ENCODE data around the gene TICAM1. TPM values are rescaled to one million over a fixed set of nuclear protein-coding genes. Genes with fewer than 3 reads are reported as not detected.

The TICAM1 gene
- total and polyA plus RNA-seq, 2 of the 8 experiments (the other 6 are each of a cell fraction or from before 2014, with no cell fraction given), result 0.41 to 0.65 TPM

DNA sequence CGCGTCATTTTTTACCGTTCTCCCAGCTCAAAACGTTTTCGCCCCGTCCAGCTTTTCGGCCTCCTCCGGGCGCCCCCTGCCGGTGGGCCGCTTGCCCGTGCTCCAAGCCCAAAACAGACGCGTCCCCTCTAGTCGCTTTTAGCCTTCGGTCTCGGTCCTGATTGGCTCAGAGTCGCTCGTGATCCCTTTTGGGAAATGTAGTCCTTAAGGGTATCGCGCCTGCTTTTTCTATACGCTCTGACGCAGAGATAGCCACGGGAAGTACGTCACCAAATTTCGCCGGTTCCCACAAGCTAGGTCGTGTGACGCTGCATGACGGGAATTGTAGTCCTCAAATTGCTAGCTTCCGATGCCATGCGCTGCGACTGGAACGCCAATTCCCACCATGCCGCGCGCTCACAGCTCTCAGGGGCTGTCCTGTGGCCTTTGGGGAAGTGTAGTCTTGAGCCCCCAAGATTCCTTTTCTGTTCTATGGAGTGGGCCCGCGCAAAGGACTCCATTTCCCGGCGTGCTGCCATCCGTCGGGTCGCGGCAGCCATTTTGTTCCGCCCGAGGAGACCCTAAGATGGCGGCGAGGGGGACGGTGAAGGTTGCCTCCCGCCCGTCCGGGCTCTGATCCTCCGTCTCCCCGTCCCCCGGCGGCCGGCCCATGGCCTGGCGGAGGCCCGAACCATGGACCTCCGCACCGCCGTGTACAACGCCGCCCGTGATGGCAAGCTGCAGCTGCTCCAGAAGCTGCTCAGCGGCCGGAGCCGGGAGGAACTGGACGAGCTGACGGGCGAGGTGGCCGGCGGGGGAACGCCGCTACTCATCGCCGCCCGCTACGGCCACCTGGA is 40.1 kb downstream of the TICAM1 start, which contains the start of gene FEM1A (continued):
- TF ChIP-seq YY1 (IDR thresholded peaks at IDR 0.05; ENCODE audit: low read depth, low read length) (peak; percentile 100), CHD1 (IDR thresholded peaks at IDR 0.05; ENCODE audit: low read depth, low read length) (no peak), KDM5A (IDR thresholded peaks at IDR 0.05; ENCODE audit: low read length) (peak; percentile 98), TBP (IDR thresholded peaks at IDR 0.05; ENCODE audit: low read depth, low read length) (peak; percentile 75), SRF (IDR thresholded peaks at IDR 0.05; ENCODE audit: low read depth, low read length) (peak; percentile 44; the same call in 1 of the 2 replicates), ZNF274 (IDR thresholded peaks at IDR 0.05; ENCODE audit: borderline replicate concordance, extremely low read depth, low read length) (no peak), TEAD4 (IDR thresholded peaks at IDR 0.05; ENCODE audit: low read depth, low read length) (peak; percentile 83; the same call in 1 of the 2 replicates), POLR2A (IDR thresholded peaks at IDR 0.05; ENCODE audit: control extremely low read depth in 1 of 2, low read depth in 2 of 2, low read length in 2 of 2) (peak; percentile 73 to 82)
- TF ChIP-seq, protein P1, sequence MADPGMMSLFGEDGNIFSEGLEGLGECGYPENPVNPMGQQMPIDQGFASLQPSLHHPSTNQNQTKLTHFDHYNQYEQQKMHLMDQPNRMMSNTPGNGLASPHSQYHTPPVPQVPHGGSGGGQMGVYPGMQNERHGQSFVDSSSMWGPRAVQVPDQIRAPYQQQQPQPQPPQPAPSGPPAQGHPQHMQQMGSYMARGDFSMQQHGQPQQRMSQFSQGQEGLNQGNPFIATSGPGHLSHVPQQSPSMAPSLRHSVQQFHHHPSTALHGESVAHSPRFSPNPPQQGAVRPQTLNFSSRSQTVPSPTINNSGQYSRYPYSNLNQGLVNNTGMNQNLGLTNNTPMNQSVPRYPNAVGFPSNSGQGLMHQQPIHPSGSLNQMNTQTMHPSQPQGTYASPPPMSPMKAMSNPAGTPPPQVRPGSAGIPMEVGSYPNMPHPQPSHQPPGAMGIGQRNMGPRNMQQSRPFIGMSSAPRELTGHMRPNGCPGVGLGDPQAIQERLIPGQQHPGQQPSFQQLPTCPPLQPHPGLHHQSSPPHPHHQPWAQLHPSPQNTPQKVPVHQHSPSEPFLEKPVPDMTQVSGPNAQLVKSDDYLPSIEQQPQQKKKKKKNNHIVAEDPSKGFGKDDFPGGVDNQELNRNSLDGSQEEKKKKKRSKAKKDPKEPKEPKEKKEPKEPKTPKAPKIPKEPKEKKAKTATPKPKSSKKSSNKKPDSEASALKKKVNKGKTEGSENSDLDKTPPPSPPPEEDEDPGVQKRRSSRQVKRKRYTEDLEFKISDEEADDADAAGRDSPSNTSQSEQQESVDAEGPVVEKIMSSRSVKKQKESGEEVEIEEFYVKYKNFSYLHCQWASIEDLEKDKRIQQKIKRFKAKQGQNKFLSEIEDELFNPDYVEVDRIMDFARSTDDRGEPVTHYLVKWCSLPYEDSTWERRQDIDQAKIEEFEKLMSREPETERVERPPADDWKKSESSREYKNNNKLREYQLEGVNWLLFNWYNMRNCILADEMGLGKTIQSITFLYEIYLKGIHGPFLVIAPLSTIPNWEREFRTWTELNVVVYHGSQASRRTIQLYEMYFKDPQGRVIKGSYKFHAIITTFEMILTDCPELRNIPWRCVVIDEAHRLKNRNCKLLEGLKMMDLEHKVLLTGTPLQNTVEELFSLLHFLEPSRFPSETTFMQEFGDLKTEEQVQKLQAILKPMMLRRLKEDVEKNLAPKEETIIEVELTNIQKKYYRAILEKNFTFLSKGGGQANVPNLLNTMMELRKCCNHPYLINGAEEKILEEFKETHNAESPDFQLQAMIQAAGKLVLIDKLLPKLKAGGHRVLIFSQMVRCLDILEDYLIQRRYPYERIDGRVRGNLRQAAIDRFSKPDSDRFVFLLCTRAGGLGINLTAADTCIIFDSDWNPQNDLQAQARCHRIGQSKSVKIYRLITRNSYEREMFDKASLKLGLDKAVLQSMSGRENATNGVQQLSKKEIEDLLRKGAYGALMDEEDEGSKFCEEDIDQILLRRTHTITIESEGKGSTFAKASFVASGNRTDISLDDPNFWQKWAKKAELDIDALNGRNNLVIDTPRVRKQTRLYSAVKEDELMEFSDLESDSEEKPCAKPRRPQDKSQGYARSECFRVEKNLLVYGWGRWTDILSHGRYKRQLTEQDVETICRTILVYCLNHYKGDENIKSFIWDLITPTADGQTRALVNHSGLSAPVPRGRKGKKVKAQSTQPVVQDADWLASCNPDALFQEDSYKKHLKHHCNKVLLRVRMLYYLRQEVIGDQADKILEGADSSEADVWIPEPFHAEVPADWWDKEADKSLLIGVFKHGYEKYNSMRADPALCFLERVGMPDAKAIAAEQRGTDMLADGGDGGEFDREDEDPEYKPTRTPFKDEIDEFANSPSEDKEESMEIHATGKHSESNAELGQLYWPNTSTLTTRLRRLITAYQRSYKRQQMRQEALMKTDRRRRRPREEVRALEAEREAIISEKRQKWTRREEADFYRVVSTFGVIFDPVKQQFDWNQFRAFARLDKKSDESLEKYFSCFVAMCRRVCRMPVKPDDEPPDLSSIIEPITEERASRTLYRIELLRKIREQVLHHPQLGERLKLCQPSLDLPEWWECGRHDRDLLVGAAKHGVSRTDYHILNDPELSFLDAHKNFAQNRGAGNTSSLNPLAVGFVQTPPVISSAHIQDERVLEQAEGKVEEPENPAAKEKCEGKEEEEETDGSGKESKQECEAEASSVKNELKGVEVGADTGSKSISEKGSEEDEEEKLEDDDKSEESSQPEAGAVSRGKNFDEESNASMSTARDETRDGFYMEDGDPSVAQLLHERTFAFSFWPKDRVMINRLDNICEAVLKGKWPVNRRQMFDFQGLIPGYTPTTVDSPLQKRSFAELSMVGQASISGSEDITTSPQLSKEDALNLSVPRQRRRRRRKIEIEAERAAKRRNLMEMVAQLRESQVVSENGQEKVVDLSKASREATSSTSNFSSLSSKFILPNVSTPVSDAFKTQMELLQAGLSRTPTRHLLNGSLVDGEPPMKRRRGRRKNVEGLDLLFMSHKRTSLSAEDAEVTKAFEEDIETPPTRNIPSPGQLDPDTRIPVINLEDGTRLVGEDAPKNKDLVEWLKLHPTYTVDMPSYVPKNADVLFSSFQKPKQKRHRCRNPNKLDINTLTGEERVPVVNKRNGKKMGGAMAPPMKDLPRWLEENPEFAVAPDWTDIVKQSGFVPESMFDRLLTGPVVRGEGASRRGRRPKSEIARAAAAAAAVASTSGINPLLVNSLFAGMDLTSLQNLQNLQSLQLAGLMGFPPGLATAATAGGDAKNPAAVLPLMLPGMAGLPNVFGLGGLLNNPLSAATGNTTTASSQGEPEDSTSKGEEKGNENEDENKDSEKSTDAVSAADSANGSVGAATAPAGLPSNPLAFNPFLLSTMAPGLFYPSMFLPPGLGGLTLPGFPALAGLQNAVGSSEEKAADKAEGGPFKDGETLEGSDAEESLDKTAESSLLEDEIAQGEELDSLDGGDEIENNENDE (IDR thresholded peaks at IDR 0.05; ENCODE audit: insufficient replicate concordance, low read length), result no peak
- TF ChIP-seq, protein P2, sequence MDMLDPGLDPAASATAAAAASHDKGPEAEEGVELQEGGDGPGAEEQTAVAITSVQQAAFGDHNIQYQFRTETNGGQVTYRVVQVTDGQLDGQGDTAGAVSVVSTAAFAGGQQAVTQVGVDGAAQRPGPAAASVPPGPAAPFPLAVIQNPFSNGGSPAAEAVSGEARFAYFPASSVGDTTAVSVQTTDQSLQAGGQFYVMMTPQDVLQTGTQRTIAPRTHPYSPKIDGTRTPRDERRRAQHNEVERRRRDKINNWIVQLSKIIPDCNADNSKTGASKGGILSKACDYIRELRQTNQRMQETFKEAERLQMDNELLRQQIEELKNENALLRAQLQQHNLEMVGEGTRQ (IDR thresholded peaks at IDR 0.05; ENCODE audit: low read length), result peak; percentile 67; the same call in 1 of the 2 replicates

Measured in H1 (cell line).